GM11168 (cell line): Measurements from ENCODE around the gene SMIM14.
"Not testable (repeated sequence)": the region's sequence is repeated elsewhere in the genome, so short reads cannot be mapped to it uniquely, and the experiment has no call there.

Experiments used
- in situ Hi-C: fragments of 300-500 bp; cut with MboI; formaldehyde crosslinking; loops from one replicate; pipeline ENCODE4 v1.12.0; 2022; ENCODE audit warnings: low sequenced_read_pairs; ENCODE audit not compliant: unreplicated experiment

The SMIM14 gene

DNA sequence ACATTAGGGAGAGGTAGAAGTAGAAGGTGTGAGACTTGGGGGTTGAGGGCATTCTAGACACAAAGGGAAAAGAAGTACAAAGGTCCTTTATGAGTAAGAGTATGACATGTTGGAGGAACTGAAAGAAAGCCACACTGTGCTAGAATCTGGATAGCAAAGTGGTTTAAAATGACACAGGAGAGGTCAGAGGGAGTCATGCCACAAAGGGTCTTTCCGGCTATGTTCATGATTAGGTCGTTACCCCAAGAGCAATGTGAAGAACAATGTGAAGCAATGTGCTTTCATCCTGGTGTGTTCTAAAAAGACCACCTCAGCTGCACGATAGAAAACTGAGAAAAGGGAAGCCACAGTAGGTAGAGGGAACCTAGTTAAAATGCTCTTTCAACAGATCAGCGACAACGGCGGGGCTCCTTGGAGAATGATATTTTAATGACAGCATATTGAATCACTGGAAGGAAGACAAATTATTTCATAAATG is 29.2 kb downstream of the SMIM14 start:
- in situ Hi-C loops: no loop called here

DNA sequence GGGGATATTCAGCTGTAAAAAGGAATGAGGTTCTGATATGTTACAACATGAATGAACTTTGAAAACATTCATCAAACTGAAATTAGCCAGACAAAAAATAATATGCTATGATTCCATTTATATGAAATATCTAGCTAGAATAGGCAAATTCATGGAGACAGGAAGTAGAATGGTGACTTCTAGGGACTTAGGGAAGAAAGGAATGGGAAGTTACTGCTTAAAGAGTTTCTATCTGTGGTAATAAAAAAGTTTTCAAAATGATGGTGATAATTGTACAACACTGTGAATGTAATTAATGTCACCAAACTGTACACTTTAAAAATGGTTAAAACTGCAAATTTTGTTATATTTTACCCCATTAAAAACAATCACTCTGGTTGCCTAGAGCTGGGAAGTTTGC is 30.2 kb downstream of the SMIM14 start:
- in situ Hi-C loops: no loop called here

DNA sequence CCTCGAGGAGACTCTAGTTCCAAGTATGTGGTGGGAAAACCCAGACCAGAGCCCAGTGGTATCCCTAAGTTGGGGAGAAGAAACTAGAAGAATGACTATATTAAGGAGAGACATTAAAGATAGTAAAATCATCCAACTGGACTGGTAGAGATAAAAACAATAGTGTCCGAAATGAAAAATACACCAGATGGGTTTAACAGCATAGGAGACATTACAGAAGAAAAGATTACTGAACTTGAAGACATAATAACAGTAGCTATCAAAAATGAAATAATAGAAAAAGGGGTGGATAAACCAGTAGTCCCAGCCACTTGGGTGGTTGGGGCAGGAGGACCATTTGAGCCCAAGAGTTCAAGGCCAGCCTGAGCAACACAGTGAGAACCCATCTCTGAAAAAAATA is 31.9 kb downstream of the SMIM14 start:
- in situ Hi-C loops: no loop called here

DNA sequence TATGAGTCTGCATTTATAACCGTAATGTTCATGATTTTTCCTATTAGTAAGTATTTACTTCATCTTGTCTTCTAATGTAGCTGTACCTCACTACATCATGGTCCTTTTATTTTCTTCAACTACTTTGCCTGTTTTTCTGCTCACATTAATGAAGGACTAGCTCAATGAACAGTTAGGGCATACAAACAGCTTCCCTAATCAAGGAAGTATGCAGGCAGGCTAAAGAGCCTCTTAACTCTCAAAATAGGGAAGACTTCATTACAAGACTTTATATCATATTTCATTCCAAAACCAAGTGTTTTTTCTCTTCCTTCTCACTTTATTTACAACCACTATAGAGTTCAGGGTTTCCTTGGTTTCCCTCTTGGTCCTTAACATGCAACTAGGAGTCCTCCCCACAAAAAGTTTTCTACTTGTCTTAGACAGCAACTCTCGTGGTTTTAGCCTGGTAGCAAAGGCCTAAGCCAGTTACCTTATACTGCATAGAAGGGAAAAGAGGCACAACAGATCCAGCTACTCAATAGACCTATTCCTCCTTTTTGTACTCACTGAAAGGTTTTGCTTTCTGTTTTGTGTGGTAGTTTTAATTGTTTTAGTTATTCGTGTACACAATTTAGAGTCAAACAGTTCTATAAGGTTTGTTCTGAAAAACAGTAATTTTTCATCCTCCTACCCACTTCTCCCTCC is 40.8 kb downstream of the SMIM14 start:
- in situ Hi-C loops: no loop called here

DNA sequence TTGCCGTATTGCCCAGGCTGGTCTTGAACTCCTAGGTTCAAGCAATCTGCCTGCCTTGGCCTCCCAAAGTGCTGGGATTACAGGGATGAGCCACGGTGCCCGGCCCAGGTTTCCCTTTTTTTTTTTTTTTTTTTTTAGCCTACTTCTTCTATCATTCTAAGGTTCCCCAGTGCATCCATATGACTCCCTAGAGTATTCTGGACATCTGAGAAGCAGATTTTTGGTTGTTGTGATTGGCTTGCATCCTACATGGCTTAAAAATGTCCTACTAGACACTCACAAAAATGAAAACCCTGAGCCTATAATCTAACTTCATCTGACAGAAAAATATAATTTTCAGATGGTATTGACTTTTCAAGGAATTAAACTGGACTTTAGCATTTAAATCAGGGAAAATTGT is 41.7 kb downstream of the SMIM14 start:
- in situ Hi-C loops: no loop called here

DNA sequence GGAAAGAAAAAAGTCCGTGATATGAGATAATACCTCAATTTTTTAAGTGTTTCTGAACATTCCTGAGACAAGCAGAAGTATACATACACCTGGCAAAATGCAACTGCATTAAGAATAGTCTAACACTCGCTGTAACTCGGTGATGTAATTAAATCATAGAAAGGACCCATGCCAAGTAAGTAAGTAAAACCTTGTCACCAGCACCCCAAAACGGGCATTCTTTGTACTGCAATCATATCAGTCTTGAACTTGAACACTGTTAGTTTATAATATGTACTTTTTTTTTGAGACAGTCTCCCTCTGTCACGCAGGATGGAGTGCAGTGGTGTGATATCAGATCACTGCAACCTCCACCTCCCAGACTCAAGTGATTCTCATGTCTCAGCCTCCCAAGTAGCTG is 47.4 kb downstream of the SMIM14 start:
- in situ Hi-C loops: no loop called here

DNA sequence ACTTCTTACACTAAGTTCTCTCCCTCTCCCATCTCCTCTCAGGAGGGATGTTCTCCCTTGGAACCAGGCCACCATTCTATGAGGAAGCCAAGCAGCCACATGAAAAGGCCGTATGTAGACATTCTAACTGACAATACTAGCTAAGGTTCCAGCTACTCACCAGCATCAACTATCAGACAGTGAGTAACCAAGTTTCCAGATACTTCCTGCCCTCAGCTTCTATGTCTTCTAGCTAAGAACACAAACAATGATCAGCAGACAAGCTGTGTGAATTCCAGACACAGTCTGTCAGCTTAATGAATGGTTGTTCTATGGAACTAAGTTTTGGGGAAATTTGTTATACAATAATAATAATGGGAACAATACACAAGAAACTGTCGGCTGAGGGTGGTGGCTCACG is 50.8 kb downstream of the SMIM14 start:
- in situ Hi-C loops: no loop called here

DNA sequence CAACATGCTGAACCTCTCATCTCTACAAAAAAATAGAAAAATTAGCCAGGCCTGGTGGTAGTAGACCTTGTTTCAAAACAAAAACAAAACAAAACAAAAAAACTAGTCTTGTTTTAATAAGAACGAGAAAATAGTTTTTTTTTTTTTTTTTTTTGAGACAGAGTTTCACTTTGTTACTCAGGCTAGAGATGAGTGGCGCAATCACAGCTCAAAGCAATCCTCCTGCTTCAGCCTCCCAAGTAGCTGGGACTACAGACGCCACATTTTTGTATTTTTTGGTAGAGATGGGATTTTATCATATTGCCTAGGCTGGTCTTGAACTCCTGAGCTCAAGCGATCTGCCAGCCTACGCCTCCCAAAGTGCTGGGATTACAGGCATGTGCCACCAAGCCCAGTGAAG is 63.7 kb downstream of the SMIM14 start:
- in situ Hi-C loops: no loop called here

DNA sequence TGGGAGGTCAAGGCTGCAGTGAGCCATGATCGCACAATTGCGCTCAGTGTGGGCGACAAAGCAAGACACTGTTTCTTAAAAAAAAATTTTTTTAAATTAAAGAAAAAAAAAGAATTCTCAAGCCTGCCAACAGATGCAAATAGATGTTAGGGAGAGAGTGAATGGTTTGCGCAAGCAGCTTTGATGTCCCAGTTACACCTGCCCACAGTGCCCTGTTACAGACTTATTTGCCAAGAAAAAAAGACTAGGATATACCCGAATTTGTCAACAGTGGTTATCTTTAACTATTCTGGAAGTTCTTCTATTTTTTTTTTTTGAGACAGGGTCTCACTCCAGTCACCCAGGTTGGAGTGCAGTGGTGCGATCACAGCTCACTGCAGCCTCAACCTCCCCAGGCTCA is 67.2 kb downstream of the SMIM14 start:
- in situ Hi-C loops: no loop called here

DNA sequence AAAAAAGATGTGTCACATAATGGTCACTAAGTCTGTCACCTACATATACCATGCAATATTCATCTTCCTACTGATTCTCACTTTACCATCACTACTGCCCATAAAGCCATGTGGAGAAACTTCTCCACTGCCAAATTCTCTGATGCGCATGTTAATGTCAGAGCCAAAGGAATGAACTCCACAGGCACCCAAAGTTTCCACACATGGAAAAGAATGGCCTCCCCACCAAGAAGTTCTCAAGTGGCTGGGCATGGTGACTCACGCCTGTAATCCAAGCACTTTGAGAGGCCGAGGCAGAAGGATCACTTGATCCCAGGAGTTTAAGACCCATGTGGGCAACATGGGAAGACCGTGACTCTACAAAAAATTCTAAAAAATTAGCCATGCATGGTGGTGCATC is 67.6 kb downstream of the SMIM14 start:
- in situ Hi-C loops: no loop called here

DNA sequence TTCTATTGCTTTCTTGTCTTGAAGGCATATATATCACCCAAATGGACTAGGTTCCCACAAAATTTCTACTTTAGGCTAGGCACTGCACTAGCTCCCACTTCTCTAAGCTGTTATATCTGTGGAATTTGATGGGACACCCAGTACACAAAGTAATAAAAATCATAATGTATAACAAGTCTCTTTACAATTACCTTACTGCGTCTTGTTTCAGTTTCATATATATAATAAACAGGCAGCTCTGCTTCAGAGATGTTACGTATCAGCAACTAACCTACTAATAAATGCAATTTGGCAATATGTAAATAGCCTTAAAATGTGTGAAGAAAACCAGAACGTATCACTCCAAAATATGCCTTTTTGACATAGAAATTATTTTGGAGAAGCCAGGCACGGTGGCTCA is 69.5 kb downstream of the SMIM14 start:
- in situ Hi-C loops: no loop called here

DNA sequence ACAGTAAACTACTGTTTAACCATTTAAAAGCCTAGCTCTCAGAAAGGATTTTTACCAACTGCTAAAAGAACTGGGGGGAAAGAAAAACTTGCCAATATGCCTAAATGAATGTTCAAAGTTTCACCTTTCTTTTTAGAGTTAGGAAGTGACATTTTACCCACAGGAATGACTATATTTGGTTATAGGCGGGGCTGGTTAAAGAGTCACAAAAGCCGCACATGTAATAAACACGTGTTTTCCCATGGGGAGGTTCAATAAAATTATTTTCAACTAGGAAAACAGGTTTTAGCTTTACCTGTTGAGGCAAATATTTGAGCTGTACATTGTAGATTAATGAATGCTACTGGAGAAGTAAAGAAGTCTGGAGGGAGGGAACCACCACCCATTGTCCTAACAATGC is 69.9 kb downstream of the SMIM14 start:
- in situ Hi-C loops: no loop called here

DNA sequence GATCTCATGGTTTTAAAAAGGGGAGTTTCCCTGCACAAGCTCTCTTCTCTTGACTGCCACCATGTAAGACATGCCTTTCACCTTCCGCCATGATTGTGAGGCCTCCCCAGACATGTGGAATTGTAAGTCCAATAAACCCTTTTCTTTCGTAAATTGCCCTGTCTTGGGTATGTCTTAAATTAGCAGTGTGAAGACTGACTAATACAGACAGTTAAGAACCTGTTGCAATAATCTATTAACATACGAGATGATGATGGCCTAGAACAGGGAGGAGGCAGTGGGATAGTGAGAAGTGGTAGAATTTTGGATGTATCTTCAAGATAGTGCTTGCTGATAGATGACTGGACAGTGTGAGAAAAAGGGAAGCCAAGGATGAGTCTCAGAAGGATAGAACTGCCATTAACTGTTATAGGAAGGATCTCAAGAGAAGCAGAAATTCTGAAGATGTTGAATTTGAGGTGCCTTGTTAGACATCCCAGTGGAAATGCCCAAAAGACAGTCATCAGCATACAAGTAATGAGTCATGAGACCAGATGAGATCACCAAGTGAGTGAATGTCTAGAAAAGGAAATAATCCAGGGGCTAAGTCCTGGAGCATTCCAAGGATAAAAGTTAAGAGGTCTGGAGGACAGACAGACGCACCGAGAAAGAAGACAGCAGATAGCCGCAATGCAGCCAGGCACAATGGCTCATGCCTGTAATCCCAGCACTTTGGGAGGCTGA is 72.6 kb downstream of the SMIM14 start:
- in situ Hi-C loops: no loop called here

DNA sequence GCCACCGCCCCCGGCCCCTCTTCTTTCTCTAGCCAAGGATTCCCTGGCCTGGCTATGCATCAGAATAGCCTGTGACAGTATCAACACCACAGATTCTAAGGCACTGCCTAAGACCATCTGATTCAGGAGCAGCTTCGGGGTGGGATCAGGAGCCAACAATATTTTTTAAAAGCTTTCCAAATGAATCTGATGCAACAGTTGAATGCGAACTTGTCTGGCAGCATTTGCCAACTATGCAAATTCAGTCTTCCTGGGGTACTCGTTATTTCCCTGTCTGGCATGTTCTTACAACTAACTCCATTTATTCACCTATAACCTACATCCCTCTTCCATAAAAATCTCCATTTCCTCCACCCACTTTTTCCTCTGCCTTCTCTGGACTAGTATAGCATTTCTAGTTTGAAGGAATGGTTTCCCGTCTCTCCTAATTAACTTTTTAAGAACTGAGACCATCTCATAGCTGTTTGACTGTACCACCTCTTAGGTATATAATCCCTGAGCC is 75.3 kb downstream of the SMIM14 start:
- in situ Hi-C loops: no loop called here

DNA sequence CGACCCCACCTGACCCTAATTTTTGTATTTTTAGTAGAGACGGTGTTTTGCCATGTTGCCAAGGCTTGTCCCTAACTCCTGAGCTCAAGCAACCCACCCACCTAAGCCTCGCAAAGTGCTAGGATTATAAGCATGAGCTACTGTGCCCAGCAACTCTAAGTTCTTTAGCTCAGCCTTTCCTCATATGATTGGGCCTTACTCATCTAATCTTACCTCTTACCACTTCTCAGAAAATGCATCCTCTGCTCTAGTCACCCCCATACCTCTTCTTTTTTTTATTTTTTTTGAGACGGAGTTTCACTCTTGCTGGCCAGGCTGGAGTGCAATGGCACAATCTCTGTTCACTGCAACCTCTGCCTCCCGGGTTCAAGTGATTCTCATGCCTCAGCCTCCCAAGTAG is 75.9 kb downstream of the SMIM14 start:
- in situ Hi-C loops: no loop called here

DNA sequence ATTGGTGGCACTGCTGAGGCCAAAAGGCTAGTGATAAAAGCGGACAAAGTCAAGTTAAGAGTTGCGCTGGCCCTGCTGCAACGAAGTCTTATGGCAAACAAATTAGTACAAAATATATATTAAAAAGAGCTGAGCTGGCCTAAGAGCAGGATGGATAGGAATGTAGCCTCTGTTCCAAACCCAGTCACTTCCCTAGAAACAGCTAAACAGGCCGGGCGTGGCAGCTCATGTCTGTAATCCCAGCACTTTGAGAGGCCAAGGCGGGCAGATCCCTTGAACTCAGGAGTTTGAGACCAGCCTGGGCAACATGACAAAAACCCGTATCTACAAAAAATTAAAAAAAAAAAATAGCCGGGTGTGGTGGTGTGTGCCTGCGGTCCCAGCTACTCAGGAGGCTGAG is 79.0 kb downstream of the SMIM14 start:
- in situ Hi-C loops: no loop called here

DNA sequence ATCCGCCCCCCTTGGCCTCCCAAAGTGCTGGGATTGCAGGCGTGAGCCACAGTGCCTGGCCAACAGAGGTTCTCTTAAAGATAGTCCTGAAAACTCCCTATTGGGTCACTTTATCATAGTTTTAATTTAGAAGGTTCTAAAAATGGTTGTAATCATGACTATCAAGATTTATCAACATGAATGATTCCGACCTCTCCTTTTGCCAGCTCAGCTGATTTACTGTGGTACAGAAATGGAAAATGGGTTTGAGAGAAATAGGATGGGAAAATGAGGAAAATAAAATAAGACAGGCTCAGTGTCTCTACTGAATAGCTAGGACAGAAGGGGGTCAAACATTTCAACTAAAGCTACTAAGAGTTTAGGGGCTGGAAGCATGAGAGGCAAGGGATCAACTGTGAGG is 83.2 kb downstream of the SMIM14 start:
- in situ Hi-C loops: no loop called here

DNA sequence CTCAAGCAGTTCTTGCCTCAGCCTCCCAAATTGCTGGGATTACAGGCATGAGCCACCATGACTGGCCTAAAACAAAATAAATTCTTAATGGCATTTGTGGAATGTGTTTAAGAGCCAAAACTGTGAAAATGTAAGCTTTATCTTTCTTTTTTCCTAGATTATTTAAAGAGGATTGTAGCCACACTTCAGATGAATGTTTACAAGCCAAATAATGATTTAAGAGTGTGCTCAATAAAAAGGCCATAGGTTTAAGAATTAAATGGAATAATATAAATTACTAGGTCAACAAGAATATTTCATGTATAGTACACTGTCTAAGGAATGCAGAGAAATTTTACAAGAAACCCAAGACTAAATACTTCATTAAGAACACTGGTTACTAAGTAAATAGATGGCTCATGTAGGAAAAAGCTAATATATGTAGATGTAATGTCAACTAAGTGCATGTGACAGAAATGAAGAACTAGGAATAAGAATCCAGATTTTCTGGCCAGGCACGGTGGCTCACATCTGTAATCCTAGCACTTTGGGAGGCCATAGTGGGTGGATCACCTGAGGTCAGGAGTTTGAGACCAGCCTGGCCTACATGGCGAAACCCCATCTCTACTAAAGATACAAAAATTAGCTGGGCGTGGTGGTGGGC is 90.1 kb downstream of the SMIM14 start:
- in situ Hi-C loops: no loop called here

DNA sequence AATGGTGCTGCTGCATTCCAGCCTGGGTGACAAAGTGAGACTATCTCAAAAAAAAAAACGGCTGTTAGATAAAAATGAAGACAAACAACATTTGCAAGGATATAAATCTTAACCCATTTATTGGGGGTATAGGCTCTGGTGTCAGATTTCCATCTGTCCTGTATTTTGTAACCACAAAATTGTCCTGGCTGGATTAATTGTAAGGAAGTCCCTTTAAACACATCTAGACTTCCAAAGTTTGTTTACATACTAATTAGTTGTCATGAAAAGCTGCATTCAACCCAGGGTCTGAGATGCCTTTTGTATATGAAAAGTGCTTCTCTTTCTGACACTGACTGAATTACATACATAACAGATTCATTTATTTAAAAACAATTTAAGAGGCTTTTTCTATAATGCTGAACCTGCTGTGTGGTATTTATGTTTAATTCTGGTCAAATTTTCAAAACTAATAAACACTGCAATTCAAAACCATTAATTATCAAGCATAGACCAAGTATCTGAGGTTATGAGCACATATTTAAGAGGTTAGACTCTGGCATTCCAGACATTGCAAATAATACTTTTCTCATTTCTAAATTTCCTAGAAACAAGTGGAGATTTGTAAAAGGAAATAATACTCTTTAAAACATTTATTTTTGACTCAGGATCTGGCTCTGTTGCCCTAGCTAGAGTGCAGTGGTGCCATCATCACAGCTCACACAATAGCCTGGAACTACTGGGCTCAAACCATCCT is 93.9 kb downstream of the SMIM14 start:
- in situ Hi-C loops: no loop called here

DNA sequence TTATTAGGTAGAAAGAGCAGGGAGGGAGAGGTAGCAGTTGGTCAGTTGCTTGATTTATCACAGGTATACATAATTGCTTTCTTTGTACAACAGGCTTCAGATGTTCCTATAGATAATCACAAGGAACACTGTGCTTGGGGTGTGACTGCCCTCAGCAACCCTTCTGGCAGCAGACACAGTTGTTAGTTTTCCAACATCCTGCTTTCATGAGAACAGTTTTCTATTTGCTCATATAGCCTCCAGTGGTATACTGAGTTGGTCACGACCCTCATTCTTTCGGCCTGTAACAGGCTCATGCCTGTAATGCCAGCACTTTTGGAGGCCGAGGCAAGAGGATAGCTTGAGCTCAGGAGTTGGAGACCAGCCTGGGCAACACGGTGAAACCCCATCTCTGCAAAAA is 94.6 kb downstream of the SMIM14 start:
- in situ Hi-C loops: not testable (repeated sequence)

DNA sequence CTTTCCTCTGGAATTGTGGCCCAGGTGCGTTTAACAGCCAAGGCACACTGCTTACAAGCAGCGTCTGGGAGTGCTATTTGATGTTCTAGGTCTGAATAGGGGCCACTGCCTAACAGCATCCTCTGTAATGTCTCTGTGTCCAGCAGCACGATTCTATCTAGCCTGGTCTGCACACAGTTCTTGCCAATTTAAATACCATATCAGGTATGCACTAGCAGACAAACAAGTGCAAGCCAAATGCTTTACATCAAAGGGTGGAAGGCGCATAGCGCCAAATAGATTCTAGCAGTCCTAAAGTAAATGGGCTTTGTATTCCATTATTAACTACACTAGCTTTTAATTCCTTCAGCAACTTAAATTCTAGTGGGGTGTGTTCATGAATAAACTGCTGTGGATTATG is 95.6 kb downstream of the SMIM14 start:
- in situ Hi-C loops: no loop called here
